Endothelial cell (in vitro differentiated cells): ENCODE measurements around the gene HSPA13. TPM values are rescaled to one million over a fixed set of nuclear protein-coding genes. Genes with fewer than 3 reads are reported as not detected.
"Not testable (repeated sequence)": the region's sequence is repeated elsewhere in the genome, so short reads cannot be mapped to it uniquely, and the experiment has no call there.

ENCODE experiments used
- DNase-seq: peaks from one replicate; pipeline ENCODE4 v3.0.0; 2021; ENCODE audit warnings: low spot score
- H3K27ac Mint-ChIP-seq: one replicate; pipeline ENCODE4 v1.8.0; 2021; ENCODE audit warnings: mixed read lengths, inconsistent platforms; ENCODE audit not compliant: unreplicated experiment
- H3K27me3 Mint-ChIP-seq: one replicate; pipeline ENCODE4 v1.8.0; 2021; ENCODE audit warnings: mild to moderate bottlenecking, moderate library complexity, mixed read lengths, inconsistent platforms; ENCODE audit not compliant: unreplicated experiment
- H3K36me3 Mint-ChIP-seq: one replicate; pipeline ENCODE4 v1.8.0; 2021; ENCODE audit warnings: mild to moderate bottlenecking, low read depth, mixed read lengths, inconsistent platforms; ENCODE audit not compliant: unreplicated experiment
- H3K4me1 Mint-ChIP-seq: one replicate; pipeline ENCODE4 v1.8.0; 2021; ENCODE audit warnings: mild to moderate bottlenecking, mixed read lengths, inconsistent platforms; ENCODE audit not compliant: unreplicated experiment
- H3K4me3 Mint-ChIP-seq: one replicate; pipeline ENCODE4 v1.8.0; 2021; ENCODE audit warnings: mild to moderate bottlenecking, mixed read lengths, inconsistent platforms; ENCODE audit not compliant: unreplicated experiment
- H3K9me3 Mint-ChIP-seq: one replicate; pipeline ENCODE4 v1.8.0; 2021; ENCODE audit warnings: mixed read lengths, inconsistent platforms; ENCODE audit not compliant: unreplicated experiment
- CTCF ChIP-seq: fragments of 200-600 bp; sonication (generic); IDR thresholded peaks from one replicate; pipeline ENCODE4 v1.5.0; 2021; ENCODE audit warnings: antibody characterized with exemption; ENCODE audit not compliant: unreplicated experiment
- total RNA-seq: library from RNA; stranded (reverse); fragmentation: NEBNext Ultra II Directional; extraction: Animal tissue kit (Norgen Biotek cat#: 25700); gene quantifications from one replicate; pipeline ENCODE4 v1.2.1, GENCODE V29; 2021; ENCODE audit not compliant: unreplicated experiment

The HSPA13 gene
- total RNA-seq, 1 donor from 2014 or later: 37.0 TPM

GRCh38 chr21:14356746-14357145 lies 26.2 kb downstream of the HSPA13 start:
- Mint-ChIP-seq H3K9me3 (no peaks in the 10 kb centered on the region), H3K36me3 (no peaks in the 10 kb centered on the region), H3K4me1 (peaks cover 10% of the 10 kb centered on the region), H3K27me3 (peaks cover 3% of the 10 kb centered on the region), H3K4me3 (no peak overlapping the region), H3K27ac (no peak overlapping the region)
- DNase-seq: no peak
- no peak for TF ChIP-seq CTCF

GRCh38 chr21:14354515-14354914 lies 28.4 kb downstream of the HSPA13 start:
- no peak for TF ChIP-seq CTCF
- H3K36me3 Mint-ChIP-seq: no peaks in the 10 kb centered on the region
- H3K4me1 Mint-ChIP-seq: peaks cover 10% of the 10 kb centered on the region
- H3K9me3 Mint-ChIP-seq: no peaks in the 10 kb centered on the region
- H3K27me3 Mint-ChIP-seq: peaks cover 3% of the 10 kb centered on the region
- no peak for DNase-seq
- no peak overlapping the region for H3K27ac Mint-ChIP-seq
- no peak overlapping the region for H3K4me3 Mint-ChIP-seq

- Mint-ChIP-seq H3K4me3 (no peak overlapping the region), H3K36me3 (no peaks in the 10 kb centered on the region), H3K4me1 (peaks cover 10% of the 10 kb centered on the region), H3K9me3 (no peaks in the 10 kb centered on the region), H3K27ac (no peak overlapping the region), H3K27me3 (peaks cover 3% of the 10 kb centered on the region)
- no peak for TF ChIP-seq CTCF
- no peak for DNase-seq
Observed at GRCh38 chr21:14353726-14354125, 29.2 kb downstream of the HSPA13 start.

GRCh38 chr21:14353231-14353630 lies 29.7 kb downstream of the HSPA13 start:
- Mint-ChIP-seq H3K27me3 (peaks cover 3% of the 10 kb centered on the region), H3K4me1 (peaks cover 11% of the 10 kb centered on the region), H3K27ac (no peak overlapping the region), H3K36me3 (no peaks in the 10 kb centered on the region), H3K4me3 (no peak overlapping the region), H3K9me3 (no peaks in the 10 kb centered on the region)
- DNase-seq: no peak
- TF ChIP-seq CTCF: no peak

- H3K36me3 Mint-ChIP-seq, H3K4me3 Mint-ChIP-seq, H3K4me1 Mint-ChIP-seq, H3K27ac Mint-ChIP-seq, DNase-seq, H3K9me3 Mint-ChIP-seq, H3K27me3 Mint-ChIP-seq: not testable (repeated sequence)
Observed at GRCh38 chr21:14327346-14327745, 55.6 kb downstream of the HSPA13 start.

GRCh38 chr21:14325595-14325994 lies 57.4 kb downstream of the HSPA13 start:
- no peak for TF ChIP-seq CTCF
- no peak overlapping the region for H3K27ac Mint-ChIP-seq
- no peak overlapping the region for H3K4me3 Mint-ChIP-seq
- H3K27me3 Mint-ChIP-seq: no peaks in the 10 kb centered on the region
- H3K9me3 Mint-ChIP-seq: no peaks in the 10 kb centered on the region
- DNase-seq: no peak
- H3K36me3 Mint-ChIP-seq: no peaks in the 10 kb centered on the region
- no peaks in the 10 kb centered on the region for H3K4me1 Mint-ChIP-seq
